MM.1S (cell line): ENCODE measurements around the gene FOXA2.

Experiments
- EZH2 ChIP-seq: fragments of 300-600 bp; sonication (generic); optimal IDR thresholded peaks from 2 replicates; pipeline ENCODE3; 2017; ENCODE audit warnings: low read depth, mild to moderate bottlenecking, antibody characterized with exemption, low read length, mixed read lengths
- TF ChIP-seq, protein P1 (sequence below): fragments of 300-600 bp; sonication (generic); IDR thresholded peaks from 2 replicates; pipeline ENCODE4 v1.5.1; 2016; ENCODE audit warnings: antibody characterized with exemption, low read length, mixed read lengths

DNA sequence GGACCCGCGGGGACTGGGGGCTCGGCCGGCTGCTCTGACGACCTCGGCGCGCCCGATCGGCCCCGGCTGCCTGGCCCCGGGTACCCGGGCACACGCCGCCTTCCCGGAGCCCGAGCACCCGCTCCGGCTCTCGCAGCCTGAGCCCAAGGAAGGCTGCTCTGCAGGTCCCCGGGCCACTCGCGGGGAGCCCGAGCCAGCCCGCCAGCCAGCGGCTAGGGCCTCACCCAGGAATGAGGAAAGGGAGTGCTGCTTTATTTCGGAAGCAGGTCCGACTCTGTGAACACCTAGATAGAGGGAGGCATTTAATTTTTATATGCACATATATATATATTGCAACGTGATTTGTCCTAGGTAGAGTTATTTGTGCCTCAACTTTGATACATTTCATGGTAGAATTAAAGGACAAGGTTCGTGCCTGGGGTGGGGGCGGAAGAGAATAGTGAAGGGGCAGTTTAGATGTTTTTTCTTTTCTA lies 15.5 kb downstream of the FOXA2 start:
- TF ChIP-seq, protein P1, sequence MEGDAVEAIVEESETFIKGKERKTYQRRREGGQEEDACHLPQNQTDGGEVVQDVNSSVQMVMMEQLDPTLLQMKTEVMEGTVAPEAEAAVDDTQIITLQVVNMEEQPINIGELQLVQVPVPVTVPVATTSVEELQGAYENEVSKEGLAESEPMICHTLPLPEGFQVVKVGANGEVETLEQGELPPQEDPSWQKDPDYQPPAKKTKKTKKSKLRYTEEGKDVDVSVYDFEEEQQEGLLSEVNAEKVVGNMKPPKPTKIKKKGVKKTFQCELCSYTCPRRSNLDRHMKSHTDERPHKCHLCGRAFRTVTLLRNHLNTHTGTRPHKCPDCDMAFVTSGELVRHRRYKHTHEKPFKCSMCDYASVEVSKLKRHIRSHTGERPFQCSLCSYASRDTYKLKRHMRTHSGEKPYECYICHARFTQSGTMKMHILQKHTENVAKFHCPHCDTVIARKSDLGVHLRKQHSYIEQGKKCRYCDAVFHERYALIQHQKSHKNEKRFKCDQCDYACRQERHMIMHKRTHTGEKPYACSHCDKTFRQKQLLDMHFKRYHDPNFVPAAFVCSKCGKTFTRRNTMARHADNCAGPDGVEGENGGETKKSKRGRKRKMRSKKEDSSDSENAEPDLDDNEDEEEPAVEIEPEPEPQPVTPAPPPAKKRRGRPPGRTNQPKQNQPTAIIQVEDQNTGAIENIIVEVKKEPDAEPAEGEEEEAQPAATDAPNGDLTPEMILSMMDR: no peak
- TF ChIP-seq EZH2: no peak
